Retinal pigment epithelial cell (primary cell): ENCODE measurements around the gene KRTAP5-5.
A peak's percentile ranks its signal among the peaks of the same experiment; 100 is the strongest.

ENCODE experiments used
- DNase-seq: peaks from one replicate; pipeline ENCODE4 v3.0.0-alpha.2; 2010; ENCODE audit warnings: low read depth
- H3K4me3 ChIP-seq: 2 replicates; pipeline ENCODE4 v1.5.1; 2011; ENCODE audit warnings: mild to moderate bottlenecking, low read length, control low read depth, moderate library complexity
- CTCF ChIP-seq: conservative IDR thresholded peaks from 2 replicates; pipeline ENCODE4 v1.5.1; 2011; ENCODE audit warnings: low read depth, low read length, control low read depth, inconsistent platforms

The KRTAP5-5 gene

GRCh38 chr11:1624621-1625020, 5.0 kb upstream of the KRTAP5-5 start:
- TF ChIP-seq CTCF, result no peak
- H3K4me3 ChIP-seq, result no peak overlapping the region
- no peak for DNase-seq

GRCh38 chr11:1625541-1625940, 4.0 kb upstream of the KRTAP5-5 start:
- no peak for TF ChIP-seq CTCF
- no peak overlapping the region for H3K4me3 ChIP-seq

GRCh38 chr11:1628506-1629325, 859 bp upstream of the KRTAP5-5 start:
- no peak overlapping the region for H3K4me3 ChIP-seq
- TF ChIP-seq CTCF, result peak; percentile 95
- no peak for DNase-seq

More at GRCh38 chr11:1625541-1625940, 4.0 kb upstream of the KRTAP5-5 start:
- DNase-seq, result no peak

GRCh38 chr11:1630271-1630670, 696 bp downstream of the KRTAP5-5 start:
- no peak for DNase-seq
- no peak for TF ChIP-seq CTCF

GRCh38 chr11:1631066-1631568, 1.5 kb downstream of the KRTAP5-5 start:
- DNase-seq, result no peak
- TF ChIP-seq CTCF, result no peak
- no peak overlapping the region for H3K4me3 ChIP-seq

More at GRCh38 chr11:1630271-1630670, 696 bp downstream of the KRTAP5-5 start:
- H3K4me3 ChIP-seq, result no peak overlapping the region

GRCh38 chr11:1632053-1632714, 2.6 kb downstream of the KRTAP5-5 start:
- H3K4me3 ChIP-seq, result no peak overlapping the region
- no peak for TF ChIP-seq CTCF
- DNase-seq, result no peak
